HG02852 (cell line): ENCODE results near the gene OVCA2.
A peak's percentile ranks its signal among the peaks of the same experiment; 100 is the strongest.
"Not testable (repeated sequence)": the region's sequence is repeated elsewhere in the genome, so short reads cannot be mapped to it uniquely, and the experiment has no call there.

Experiments used
- ATAC-seq: cut with Tn5 transposase; IDR thresholded peaks from one replicate; pipeline ENCODE4 v1.9.1; 2021; ENCODE audit warnings: mild to moderate bottlenecking, moderate library complexity; ENCODE audit not compliant: unreplicated experiment

The OVCA2 gene

DNA sequence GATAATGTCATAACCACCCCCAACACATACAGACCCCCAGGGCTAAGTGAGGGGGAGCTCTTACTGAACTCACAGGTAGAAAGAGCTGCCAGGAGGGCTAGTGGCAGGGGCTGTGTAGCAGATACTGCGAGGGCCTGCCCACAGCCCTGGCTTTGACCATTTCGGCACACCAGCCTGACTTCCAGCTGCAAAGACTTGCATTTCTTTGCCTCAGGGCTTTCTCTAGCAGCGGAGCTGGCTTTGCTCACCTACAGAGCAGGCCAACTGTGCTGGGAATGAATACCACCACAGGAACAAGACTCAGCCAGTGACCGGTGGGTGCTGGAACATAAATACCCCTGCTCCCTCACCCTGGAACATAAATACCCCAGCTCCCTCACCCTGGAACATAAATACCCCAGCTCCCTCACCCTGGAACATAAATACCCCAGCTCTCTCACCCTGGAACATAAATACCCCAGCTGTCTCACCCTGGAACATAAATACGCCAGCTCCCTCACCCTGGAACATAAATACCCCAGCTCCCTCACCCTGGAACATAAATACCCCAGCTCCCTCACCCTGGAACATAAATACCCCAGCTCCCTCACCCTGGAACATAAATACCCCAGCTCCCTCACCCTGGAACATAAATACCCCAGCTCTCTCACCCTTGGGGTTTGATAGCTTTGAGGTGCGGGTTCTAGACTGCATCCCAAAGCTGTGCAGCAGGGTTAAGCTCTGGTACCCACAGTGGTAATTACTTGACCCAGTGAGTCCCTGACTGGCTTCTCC lies 28.4 kb upstream of the OVCA2 start:
- ATAC-seq = not testable (repeated sequence)

DNA sequence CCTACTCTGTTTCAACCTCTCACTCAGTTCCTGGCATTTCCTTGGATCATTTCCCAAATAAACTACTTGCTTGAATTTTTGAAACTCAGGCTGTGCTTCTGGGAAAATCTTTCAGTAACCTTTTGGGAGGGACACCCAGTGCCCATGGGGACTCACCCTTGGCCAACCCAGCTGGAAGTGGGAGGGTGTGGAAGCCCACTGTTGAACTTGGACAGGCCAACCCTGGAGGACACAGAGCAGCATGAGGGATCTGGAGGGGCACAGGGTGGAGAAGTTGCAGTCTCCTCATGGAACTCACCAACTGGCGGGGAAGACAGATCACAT lies 27.9 kb upstream of the OVCA2 start:
- ATAC-seq = no peak

DNA sequence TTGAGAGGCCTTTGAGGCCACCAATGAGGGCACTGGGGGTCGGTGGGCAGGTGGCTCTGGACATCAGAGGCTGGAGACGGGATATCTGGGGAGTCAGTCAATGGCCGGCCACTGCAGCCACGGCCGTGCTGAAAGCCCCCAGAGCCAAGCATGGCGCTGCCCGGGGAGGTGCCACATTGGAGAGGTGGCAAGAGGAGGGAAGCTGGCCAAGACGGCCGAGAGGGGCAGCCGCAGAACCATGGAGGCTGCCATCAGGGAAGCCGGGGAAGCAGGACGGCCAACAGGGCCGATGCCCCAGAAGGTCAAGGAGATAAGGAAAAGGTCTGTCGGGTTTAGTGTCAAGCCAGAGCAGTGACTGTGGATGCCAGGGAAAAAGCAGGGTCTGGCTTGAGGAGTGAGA lies 26.5 kb upstream of the OVCA2 start:
- ATAC-seq = no peak

DNA sequence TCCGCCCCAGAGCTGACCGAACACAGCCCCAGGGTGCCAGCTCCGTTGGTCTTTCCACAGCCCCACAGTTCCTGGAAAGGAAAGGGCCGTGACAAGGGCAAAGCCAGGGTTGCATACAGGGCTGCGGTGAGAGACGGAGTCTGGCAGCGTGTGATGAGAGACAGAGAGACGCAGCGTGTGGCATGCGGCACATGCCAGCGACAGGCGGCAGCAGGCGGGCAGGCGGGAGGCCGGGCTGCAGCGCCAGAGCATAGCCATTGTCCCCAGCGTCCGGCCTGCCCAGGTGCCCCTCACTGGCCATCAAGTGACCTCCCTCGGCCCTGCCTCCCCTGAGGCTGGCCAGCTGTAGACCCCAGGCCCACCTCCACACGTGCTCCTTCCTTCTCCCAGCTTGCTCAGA lies 25.3 kb upstream of the OVCA2 start:
- ATAC-seq = no peak

DNA sequence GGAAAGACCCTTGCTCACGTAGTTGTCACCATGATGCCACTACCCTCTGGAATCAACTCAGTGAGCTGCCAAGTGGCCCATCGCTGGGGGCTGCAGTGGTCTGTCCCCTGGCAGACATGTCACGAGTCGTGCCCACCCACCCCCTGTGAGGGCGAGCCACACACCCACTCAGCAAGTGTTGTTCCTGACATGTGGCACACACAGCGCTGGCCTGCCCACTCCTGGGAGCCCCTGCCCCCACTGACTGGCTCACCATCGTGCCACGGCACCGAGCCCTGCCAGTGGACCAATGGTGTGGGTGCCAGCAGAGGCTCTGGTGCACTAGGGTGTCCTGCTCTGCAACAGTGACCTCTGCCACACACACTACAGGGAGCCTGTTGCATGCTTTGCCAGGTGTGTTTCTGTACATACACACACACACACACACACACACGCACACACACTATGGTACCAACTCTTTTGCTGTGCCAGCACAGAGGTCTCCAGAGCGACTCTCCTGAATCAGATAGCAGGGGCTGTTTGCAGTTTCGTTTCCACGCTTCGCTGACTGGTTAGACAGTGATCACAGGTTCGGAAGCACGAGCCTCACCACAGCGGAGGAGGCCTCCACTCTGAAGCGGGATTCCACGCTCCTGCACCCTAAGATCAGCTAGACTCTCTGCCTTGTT lies 24.4 kb upstream of the OVCA2 start:
- ATAC-seq = no peak

DNA sequence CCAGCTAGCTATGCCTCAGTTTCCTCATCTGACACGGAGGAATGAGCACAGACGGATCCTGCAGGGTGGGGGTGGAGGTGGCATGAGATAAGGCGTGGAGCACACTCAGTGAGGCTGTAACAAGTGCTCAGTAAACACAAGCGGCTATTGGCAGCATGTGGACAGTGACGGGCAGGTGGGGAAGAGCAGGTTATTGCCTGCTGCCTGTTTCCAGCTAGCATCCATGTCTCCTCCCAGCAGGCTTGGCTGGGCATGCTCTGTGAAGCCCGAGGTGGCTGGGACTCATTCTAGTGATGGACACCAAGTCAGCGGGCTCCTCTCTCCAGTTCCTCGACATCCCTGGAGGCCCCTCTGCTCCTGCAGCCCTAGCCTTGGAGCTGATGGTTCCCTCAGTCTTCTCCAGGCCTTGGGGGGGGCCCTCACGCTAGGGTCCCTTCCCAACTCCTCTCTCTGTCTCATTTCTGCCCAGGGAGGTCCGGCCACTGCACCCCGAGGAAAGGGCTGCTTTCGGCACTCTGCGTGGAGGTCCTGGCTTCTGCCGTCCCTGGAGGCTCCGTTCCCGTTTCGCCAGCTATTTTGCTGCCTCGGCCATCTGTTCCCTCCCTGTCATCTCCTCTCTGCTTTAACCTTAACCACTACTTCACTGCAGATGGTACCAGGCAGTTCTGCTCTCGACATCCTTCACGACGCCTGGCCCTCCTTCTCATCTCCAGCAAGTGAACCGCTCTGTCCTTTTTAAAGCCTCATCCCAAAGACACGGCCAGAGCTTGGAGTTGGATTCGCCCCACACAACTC lies 22.9 kb upstream of the OVCA2 start:
- ATAC-seq = no peak

DNA sequence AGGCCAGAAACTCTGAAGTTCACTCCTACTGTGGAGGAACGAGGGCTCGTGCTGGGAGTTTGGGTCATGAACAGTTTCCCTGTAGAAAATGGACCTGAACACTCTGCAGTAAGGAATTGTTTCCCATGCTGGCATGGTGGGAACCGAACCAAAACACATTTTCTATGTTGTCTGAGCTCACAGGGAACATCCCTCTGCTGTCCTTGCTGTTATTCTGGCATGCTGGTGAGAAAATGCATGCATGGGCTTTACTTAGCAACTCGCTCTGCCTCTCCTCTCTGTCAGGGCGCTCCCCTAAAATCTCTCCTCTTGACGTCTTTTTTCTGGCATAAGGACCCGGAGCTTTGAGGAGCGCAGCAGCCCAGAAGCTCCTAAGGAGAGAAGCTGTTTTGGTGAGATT lies 22.1 kb upstream of the OVCA2 start:
- no peak for ATAC-seq

DNA sequence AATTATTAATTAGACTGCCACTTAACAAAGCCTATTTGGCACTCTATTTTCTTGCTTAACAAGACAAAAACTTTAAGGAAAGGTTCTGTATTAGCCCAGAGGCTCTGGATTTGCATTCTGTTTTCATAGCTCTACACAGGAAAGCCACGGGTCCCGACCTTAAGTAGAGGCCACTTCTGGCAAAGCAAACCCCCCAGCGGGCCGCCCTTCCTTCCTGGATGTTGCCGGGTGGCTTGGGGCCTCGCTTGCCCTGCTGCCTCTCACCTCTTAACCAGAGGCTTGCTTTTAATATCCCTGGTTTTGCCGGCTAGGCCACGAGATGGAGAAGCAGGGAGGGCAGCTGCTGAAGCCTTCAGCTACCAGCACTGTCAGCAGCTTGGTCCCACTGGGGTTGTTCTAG lies 21.1 kb upstream of the OVCA2 start:
- ATAC-seq = no peak

DNA sequence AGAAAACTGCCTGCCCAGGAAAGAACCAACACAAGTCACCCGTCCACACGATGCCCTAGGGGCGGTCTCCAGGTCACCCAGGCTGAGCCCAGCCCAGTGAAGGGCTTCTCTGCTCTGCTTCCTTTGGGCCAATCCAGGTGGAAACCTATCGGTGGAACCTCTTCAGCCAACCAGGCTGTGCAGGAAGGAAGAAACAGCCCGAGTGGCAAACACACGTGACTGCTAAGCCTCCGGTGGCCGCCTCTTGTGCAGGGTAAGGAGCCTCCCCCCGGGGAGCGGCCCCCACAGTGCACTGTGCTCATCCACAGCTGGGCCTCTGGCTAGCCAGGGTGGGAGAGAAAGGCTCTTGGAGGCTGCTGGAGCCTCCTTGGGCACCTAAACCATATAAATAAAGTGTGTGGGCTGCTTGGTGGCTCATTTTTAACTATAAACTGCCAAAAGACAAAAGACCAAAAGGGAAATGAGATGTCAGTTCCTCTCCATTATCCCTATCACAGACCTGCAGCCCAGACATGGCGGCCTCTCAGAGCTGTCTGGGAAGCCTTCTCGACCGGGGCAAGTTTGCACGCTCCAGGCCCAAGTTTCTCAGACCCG lies 19.1 kb upstream of the OVCA2 start:
- no peak for ATAC-seq

DNA sequence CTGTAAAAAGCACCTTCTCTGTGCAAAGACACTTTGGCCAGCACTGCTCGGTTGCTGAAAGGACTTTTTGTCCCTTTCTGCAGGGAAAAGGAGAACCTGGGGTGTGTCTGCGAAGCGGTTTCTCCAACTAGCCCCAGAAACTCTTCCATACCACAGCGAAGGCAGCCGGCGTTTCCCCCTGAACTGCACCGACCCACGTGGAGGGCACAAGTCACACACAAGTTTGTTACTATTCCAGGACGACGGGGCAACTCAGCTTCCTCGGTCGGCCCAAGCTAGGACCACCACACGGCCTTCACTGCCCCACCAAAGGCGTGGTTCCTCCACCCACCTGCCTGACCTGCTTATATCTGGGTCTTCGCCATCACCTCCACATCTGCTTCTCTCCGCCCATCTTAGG lies 18.6 kb upstream of the OVCA2 start:
- no peak for ATAC-seq

DNA sequence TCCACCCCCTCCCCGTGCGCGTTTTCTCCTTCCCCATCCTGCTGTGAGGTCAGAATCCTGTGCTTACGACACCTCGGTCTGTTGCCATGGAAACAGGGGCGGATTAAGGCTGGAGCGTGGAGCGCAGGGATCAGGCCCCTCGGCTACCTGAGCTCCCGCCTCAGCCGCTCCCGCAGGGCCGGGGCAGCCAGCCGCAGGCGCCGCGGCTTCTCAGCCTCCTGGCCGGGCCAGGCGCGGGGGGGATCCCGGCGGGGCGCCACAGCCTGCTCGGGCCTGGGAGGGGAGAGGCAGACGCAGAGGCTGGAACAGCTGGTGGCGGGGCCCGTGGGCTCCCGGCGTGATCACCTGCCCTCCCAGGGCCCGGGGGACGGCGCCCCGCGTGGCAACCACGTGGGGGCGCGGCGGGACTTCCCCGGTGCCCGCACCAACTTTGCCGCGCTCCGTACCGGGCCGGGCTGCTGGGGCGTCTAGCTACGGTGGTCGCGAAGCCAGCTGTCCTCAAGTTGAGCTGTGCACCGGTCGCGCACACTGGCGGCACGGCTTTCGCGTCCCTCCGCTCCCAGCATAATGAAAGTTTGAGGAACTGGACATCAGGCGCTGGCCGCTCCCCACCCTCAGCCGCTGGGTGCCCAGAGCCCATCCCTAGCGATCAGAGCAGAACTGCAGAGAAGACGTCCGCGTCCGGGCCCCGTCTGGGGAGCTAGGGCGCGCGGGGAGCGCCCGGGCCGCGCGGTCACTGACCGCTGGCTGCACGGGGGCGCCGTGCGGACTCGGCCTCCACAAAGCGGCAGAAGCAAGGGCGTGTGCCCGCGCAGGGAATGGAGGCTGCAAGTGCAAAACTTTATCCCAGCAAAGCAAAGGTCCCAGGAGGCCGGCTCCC lies 17.9 kb upstream of the OVCA2 start:
- ATAC-seq = no peak

DNA sequence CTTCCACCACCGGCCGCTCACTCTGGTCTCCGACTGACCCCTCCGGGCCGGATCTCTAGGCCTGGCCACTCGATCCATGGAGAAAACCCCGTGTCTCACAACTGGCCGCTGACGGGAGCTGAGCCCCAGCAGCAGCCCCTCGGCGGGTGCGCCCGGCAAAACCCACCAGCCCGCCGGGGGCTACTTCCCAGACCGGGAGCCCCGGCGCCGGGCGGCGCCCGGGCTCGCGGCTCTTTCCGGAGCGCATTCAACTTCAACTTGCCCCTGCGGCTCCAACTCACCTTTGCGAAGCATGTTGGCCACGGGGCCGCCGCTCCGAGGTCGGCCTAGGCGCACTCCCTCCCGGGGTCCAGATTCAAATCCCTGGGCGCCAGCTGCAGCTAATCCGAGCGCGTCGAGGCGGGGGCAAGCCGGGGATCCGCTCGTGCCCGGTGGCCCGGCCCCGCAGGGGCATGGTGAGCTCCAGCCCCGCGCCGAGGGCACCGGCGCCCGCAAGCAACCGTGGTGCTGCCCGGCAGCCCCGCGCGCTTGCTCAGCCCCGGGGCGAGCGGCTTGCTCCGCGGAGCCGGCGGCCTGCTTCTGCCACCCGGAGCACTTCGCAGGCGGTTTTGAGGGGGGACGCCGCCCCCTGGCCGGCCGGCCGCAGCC lies 17.1 kb upstream of the OVCA2 start:
- no peak for ATAC-seq

DNA sequence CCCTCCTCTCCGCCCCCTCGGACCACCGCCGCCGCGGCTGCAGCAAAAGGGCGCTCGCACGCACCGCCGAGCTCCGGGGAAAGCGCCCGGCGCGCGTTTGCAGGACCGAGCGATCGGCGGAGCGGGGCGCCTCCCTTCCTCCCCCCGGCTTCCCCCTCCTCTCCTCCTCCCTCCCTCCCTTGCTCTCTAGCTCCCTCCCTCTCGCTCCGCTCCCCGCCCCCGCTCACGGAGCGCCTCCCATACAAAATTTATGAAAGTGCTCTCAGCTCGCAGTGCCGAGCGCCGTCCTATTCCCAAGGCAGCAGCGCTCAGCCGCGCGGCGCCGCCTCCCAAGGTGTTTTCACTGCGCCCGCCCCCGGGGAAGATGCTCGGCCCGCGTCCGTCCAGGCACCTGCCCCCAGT lies 16.6 kb upstream of the OVCA2 start, which contains the start of gene RTN4RL1:
Gene RTN4RL1, minus strand, starts transcription at position 115 of the 402 bp plus-strand sequence. CDS start 469 bp downstream, outside the sequence.
- no peak for ATAC-seq

DNA sequence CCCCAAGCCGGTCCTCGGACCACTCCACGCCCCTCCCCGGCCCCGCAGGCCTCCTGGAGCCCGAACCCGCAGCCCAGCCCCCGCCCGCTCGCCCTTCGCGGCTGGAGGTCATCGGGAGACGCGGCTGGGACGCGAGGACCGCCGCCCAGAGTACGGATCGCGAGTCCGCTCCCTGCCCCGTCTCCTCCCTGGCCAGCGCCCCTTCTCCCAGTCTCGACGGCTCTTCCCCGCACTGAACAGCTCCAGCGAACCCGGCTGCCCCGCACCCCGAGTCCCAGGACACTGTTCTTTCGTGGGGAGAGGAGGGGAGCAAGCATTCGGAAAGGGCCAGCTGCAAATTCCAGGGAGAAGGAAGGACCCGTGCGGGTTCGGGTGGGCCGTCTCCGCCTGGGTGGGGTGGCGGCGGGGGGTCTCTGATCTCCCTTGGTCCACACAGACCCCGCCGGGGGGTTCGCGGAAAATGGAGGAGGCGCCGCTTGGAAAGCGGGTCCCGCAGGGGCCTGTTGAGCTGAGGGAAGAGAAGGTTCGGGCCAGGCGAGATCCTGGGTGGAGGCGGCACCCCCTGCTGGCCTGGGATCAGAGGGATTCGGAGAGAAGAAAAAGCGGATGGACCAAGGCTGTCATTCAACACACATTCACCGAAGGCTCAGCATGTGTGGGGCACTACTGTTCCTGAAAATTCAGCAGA lies 16.1 kb upstream of the OVCA2 start:
- no peak for ATAC-seq

DNA sequence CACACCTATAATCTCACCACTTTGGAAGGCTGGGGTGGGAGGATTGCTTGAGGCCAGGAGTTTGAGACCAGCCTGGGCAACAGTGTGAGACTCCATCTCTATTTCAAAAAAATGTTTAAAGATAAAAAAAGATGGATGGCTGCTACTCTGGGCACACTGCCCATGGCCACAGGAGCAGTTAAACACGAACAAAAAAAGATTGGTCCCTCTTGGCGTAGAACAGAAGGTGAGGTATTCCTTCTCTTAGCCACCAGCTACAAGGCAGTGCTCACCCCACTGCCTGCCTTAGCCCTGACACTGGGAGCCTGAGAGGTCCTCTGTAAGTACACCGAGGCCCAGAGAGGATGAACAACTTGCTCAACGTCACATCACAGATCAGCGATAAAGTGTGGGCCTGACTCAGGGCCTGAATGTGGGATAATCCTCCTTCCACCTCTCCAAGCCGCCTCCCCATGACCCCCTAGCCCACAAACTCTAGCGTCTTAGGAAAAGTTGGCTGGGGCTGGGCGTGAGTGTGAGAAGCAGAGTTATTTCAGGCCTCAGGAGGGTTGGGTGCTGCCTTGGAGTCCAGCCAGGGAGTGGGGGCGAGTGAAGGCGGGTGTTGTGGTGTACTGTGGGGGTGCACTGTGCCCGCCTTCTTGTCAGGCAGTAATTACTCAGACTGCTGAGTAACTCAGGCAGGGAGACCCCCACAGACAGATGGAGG lies 14.1 kb upstream of the OVCA2 start:
- no peak for ATAC-seq

DNA sequence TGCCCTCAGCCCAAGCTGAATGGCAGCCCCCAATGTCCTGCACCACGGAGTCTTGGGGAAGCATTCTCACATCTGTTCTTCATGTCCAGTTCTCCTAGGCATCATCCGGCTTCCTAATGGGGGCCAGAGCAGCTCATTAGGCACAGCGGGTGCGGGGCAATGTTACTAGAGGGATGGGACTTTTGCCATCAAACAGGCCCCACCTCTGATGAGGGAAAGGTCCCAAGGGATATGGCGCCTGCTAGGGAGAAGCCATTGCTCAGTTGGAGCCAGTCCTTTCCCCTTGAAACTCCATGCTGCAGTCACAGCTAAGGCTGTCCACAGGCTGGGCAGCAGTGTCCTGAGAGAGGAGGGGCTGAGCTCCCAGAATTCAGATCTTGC lies 13.6 kb upstream of the OVCA2 start:
- no peak for ATAC-seq

DNA sequence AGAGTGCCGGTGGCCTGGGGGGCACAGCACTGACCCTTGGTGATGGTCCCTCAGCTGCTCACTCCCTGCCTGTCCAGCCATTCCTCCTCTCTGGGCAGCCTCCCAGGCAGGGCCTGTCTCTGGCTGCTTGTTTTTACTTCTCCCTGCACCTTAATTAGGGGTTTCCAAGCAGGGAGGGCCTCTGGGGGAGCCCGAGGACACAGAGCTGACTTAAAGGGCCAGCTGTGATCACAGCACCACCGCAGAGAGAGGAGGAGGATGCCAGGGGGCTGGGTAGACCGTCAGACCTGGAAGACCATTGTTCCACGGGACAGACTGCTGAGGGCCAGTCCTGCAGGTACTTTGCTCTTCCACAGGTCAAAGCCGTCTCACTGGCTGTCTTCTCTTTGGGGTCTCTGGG lies 13.1 kb upstream of the OVCA2 start:
- ATAC-seq = no peak

DNA sequence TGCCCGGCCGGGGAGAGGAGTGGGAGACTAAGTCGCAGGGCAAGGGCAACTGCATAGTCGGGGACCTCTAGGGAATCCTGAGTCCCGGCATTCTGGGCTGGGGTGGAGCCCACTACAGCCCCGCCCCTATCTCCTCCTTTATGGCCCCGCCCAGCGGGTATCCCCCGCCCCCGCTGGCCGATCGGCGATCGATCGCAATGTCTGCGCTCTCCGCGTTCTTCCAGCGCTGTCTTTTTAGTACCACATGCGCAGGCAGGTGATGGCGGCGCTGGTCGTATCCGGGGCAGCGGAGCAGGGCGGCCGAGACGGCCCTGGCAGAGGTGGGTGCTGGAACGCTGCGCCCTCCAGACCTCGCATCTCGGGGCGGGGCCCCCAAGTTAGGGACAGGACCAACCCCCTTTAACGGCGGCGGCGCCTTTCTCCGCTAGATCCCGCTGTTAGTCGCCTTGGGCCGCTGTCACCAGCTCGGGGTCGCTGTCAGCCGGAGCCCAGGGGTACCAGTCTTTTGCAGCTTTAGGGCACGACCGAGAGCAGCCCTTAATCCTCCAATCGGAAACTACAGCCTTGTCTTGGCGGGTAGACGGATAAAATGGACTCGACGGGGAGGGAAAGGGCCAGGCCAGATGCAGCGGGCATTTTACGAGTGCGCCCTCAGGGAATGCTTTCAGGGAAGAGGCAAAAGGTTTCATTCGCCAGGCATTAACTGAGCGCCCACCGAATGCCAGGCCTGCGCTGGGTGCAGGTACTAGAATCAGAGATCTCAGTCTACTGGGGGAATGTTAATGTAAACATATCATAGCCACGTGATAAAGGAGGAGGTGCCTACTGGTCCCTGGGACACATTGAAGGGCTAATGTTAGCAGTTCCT lies 11.7 kb upstream of the OVCA2 start, which contains the start of gene DPH1:
Gene DPH1, plus strand, starts transcription at position 243 of the 868 bp plus-strand sequence. Its CDS starts 17 bp downstream, at position 260.
- ATAC-seq = peak; percentile 60
